GM18511 (cell line): ENCODE data around the gene FCRL6.
A peak's percentile ranks its signal among the peaks of the same experiment; 100 is the strongest.

Source experiments
- ATAC-seq: cut with Tn5 transposase; IDR thresholded peaks from one replicate; pipeline ENCODE4 v1.9.1; 2021; ENCODE audit warnings: mild to moderate bottlenecking, moderate library complexity; ENCODE audit not compliant: unreplicated experiment

The FCRL6 gene

GRCh38 chr1:159802111-159802510 is at the start of gene FCRL6:
TSS of gene FCRL6 (plus strand) at chr1:159802360. CDS start at chr1:159802425, 65 bp downstream.
- ATAC-seq = no peak

- ATAC-seq = no peak
Observed at GRCh38 chr1:159753386-159753785, 48.8 kb upstream of the FCRL6 start.

- no peak for ATAC-seq
Observed at GRCh38 chr1:159755451-159756007, 46.6 kb upstream of the FCRL6 start.

- ATAC-seq = no peak
Observed at GRCh38 chr1:159756397-159756796, 45.8 kb upstream of the FCRL6 start.

- ATAC-seq = no peak
Observed at GRCh38 chr1:159763686-159764085, 38.5 kb upstream of the FCRL6 start.

- ATAC-seq = no peak
Observed at GRCh38 chr1:159765806-159766205, 36.4 kb upstream of the FCRL6 start.

GRCh38 chr1:159771127-159771895 is 30.8 kb upstream of the FCRL6 start:
- no peak for ATAC-seq

GRCh38 chr1:159774465-159774864 is 27.7 kb upstream of the FCRL6 start:
- ATAC-seq = no peak

GRCh38 chr1:159775716-159776115 is 26.4 kb upstream of the FCRL6 start:
- ATAC-seq = no peak

- no peak for ATAC-seq
Observed at GRCh38 chr1:159778266-159778665, 23.9 kb upstream of the FCRL6 start.

GRCh38 chr1:159779403-159779851 is 22.7 kb upstream of the FCRL6 start:
- no peak for ATAC-seq

GRCh38 chr1:159780583-159781582 is 21.3 kb upstream of the FCRL6 start, which contains the start of gene DUSP23:
TSS of gene DUSP23 (plus strand) at chr1:159780962. CDS start at chr1:159781101, 139 bp downstream.
- ATAC-seq = peak; percentile 99

- ATAC-seq = no peak
Observed at GRCh38 chr1:159781992-159782391, 20.2 kb upstream of the FCRL6 start.

- ATAC-seq = no peak
Observed at GRCh38 chr1:159783724-159784123, 18.4 kb upstream of the FCRL6 start.

GRCh38 chr1:159786465-159786864 is 15.7 kb upstream of the FCRL6 start:
- no peak for ATAC-seq

- no peak for ATAC-seq
Observed at GRCh38 chr1:159786966-159787365, 15.2 kb upstream of the FCRL6 start.

GRCh38 chr1:159790237-159790917 is 11.8 kb upstream of the FCRL6 start:
- ATAC-seq = no peak

GRCh38 chr1:159791031-159791430 is 11.1 kb upstream of the FCRL6 start:
- ATAC-seq = no peak

- no peak for ATAC-seq
Observed at GRCh38 chr1:159791461-159791860, 10.7 kb upstream of the FCRL6 start.

GRCh38 chr1:159795534-159795933 is 6.6 kb upstream of the FCRL6 start:
- no peak for ATAC-seq

GRCh38 chr1:159798893-159799292 is 3.3 kb upstream of the FCRL6 start:
- ATAC-seq = no peak
